Smooth muscle cell (in vitro differentiated cells): ENCODE results near the gene ACSL6. TPM values are rescaled to one million over a fixed set of nuclear protein-coding genes. Genes with fewer than 3 reads are reported as not detected.

Source experiments
- DNase-seq: peaks from one replicate; lab custom pipeline; 2025; ENCODE audit not compliant: unreplicated experiment; lab: John Stamatoyannopoulos, UW
- H2AFZ ChIP-seq: fragments of 200-600 bp; sonication (generic); 2 replicates; pipeline ENCODE4 v1.6.0; 2016; ENCODE audit warnings: antibody characterized with exemption, low read depth, mild to moderate bottlenecking
- H3F3A ChIP-seq: fragments of 200-600 bp; sonication (generic); 2 replicates; pipeline ENCODE4 v1.6.0; 2017; ENCODE audit warnings: antibody characterized with exemption, low read depth
- H3K27ac ChIP-seq: fragments of 200-600 bp; sonication (generic); 2 replicates; pipeline ENCODE4 v1.5.1; 2016; ENCODE audit warnings: low read depth, mild to moderate bottlenecking
- H3K27me3 ChIP-seq: fragments of 200-600 bp; sonication (generic); 2 replicates; pipeline ENCODE4 v1.6.1; 2016; ENCODE audit warnings: low read depth, mild to moderate bottlenecking
- H3K36me3 ChIP-seq: fragments of 200-600 bp; sonication (generic); 2 replicates; pipeline ENCODE4 v1.5.1; 2016; ENCODE audit warnings: low read depth
- H3K4me1 ChIP-seq: fragments of 200-600 bp; sonication (generic); 2 replicates; pipeline ENCODE4 v1.5.1; 2016; ENCODE audit warnings: low read depth
- H3K4me2 ChIP-seq: fragments of 200-600 bp; sonication (generic); 2 replicates; pipeline ENCODE4 v1.6.0; 2016; ENCODE audit warnings: mild to moderate bottlenecking
- H3K4me3 ChIP-seq: fragments of 200-600 bp; sonication (generic); 2 replicates; pipeline ENCODE4 v1.5.1; 2016; ENCODE audit warnings: mild to moderate bottlenecking
- H3K79me2 ChIP-seq: fragments of 200-600 bp; sonication (generic); 2 replicates; pipeline ENCODE4 v1.6.0; 2016; ENCODE audit warnings: low read depth, mild to moderate bottlenecking
- H3K9ac ChIP-seq: fragments of 200-600 bp; sonication (generic); 2 replicates; pipeline ENCODE4 v1.6.0; 2016; ENCODE audit warnings: low read depth
- H3K9me3 ChIP-seq: fragments of 200-600 bp; sonication (generic); replicated peaks from 2 replicates; pipeline ENCODE4 v1.5.1; 2016; ENCODE audit warnings: low read depth
- H4K20me1 ChIP-seq: fragments of 200-600 bp; sonication (generic); 2 replicates; pipeline ENCODE4 v1.6.0; 2016; ENCODE audit warnings: low read depth
- CTCF ChIP-seq: fragments of 200-600 bp; sonication (generic); IDR thresholded peaks from 2 replicates; pipeline ENCODE4 v1.5.1; 2017; ENCODE audit warnings: borderline replicate concordance, mild to moderate bottlenecking, antibody characterized with exemption; ENCODE audit not compliant: insufficient read depth, poor library complexity, severe bottlenecking
- WGBS: methylation state at CpG from one replicate; pipeline ENCODE4 v1.1.7; 2016; ENCODE audit warnings: low lambda C conversion rate; 5-methylcytosine and 5-hydroxymethylcytosine counted together
- polyA plus RNA-seq: library from polyadenylated mRNA; unstranded; fragments of >200 nt; fragmentation: Nextera tagmentation; extraction: Ambion mirVana; gene quantifications from 2 replicates; pipeline ENCODE4 v1.2.1, GENCODE V29; 2016
- total RNA-seq: library from RNA; depleted of rRNA; stranded (reverse); fragments of >200 nt; gene quantifications from 2 replicates; pipeline ENCODE4 v1.2.3, GENCODE V29; 2014

Gene ACSL6
- total and polyA plus RNA-seq, 2 experiments from 2014 or later, result not detected

- Histone ChIP-seq H3K27me3 (no peaks in the 10 kb centered on the region), H3K79me2 (no peaks in the 10 kb centered on the region), H3K27ac (no peak overlapping the region), H4K20me1 (no peaks in the 10 kb centered on the region), H3K36me3 (no peaks in the 10 kb centered on the region), H3K9me3 (no peaks in the 10 kb centered on the region), H3F3A (no peaks in the 10 kb centered on the region), H3K9ac (no peak overlapping the region), H3K4me2 (no peak overlapping the region), H3K4me3 (no peak overlapping the region), H2AFZ (no peak overlapping the region), H3K4me1 (no peaks in the 10 kb centered on the region)
- TF ChIP-seq CTCF, result no peak
- no peak for DNase-seq
- WGBS, result 88% methylated on average over 9 of the region's 9 CpGs
Observed at GRCh38 chr5:132054697-132055440, 43.4 kb upstream of the ACSL6 start.

GRCh38 chr5:132054031-132054696 lies 42.7 kb upstream of the ACSL6 start:
- no peak for TF ChIP-seq CTCF
- no peak overlapping the region for H3K9ac ChIP-seq
- 95% methylated on average over 10 of the region's 10 CpGs for WGBS
- H3K4me2 ChIP-seq, result no peak overlapping the region
- no peak overlapping the region for H2AFZ ChIP-seq
- H3F3A ChIP-seq, result no peaks in the 10 kb centered on the region
- no peaks in the 10 kb centered on the region for H3K79me2 ChIP-seq
- no peaks in the 10 kb centered on the region for H4K20me1 ChIP-seq
- no peaks in the 10 kb centered on the region for H3K36me3 ChIP-seq
- H3K27me3 ChIP-seq, result no peaks in the 10 kb centered on the region
- no peak for DNase-seq
- H3K27ac ChIP-seq, result no peak overlapping the region
- no peak overlapping the region for H3K4me3 ChIP-seq
- no peaks in the 10 kb centered on the region for H3K4me1 ChIP-seq
- no peaks in the 10 kb centered on the region for H3K9me3 ChIP-seq

- Histone ChIP-seq H3K27ac (no peak overlapping the region), H3K9ac (no peak overlapping the region), H3K4me3 (no peak overlapping the region), H3F3A (no peaks in the 10 kb centered on the region), H3K27me3 (no peaks in the 10 kb centered on the region), H3K4me1 (no peaks in the 10 kb centered on the region), H3K79me2 (no peaks in the 10 kb centered on the region), H3K9me3 (no peaks in the 10 kb centered on the region), H2AFZ (no peak overlapping the region), H3K4me2 (no peak overlapping the region), H4K20me1 (no peaks in the 10 kb centered on the region), H3K36me3 (no peaks in the 10 kb centered on the region)
- WGBS, result 85% methylated on average over 4 of the region's 4 CpGs
- no peak for TF ChIP-seq CTCF
- no peak for DNase-seq
Observed at GRCh38 chr5:132053483-132053882, 42.0 kb upstream of the ACSL6 start.
